Upper lobe of right lung (tissue), 1 donor: ENCODE measurements around the gene FXYD2. TPM values are rescaled to one million over a fixed set of nuclear protein-coding genes. Genes with fewer than 3 reads are reported as not detected.

Source experiments
- ATAC-seq: fragments of 200-7000 bp; cut with Tn5 transposase; one replicate; pipeline ENCODE4 v1.9.1; 2020; ENCODE audit warnings: mild to moderate bottlenecking, moderate library complexity
- DNase-seq: peaks from one replicate; pipeline ENCODE4 v3.0.0-alpha.2; 2020
- H3K27ac ChIP-seq: fragments of 200-600 bp; one replicate; pipeline ENCODE4 v1.8.0; 2022
- H3K27me3 ChIP-seq: fragments of 200-600 bp; one replicate; pipeline ENCODE4 v1.8.0; 2022; ENCODE audit warnings: mild to moderate bottlenecking
- H3K36me3 ChIP-seq: fragments of 200-600 bp; one replicate; pipeline ENCODE4 v1.8.0; 2022
- H3K4me1 ChIP-seq: fragments of 200-600 bp; one replicate; pipeline ENCODE4 v1.8.0; 2022
- H3K4me3 ChIP-seq: fragments of 200-600 bp; one replicate; pipeline ENCODE4 v1.8.0; 2022; ENCODE audit warnings: mild to moderate bottlenecking
- H3K9me3 ChIP-seq: fragments of 200-600 bp; one replicate; pipeline ENCODE4 v1.8.0; 2022
- CTCF ChIP-seq: fragments of 200-600 bp; IDR thresholded peaks from one replicate; pipeline ENCODE4 v1.8.0; 2022; ENCODE audit warnings: antibody characterized with exemption
- intact Hi-C: fragments of 100-400 bp; cut with DNase I; formaldehyde crosslinking; loops from one replicate; pipeline ENCODE4 v1.11.0; 2022
- total RNA-seq: library from RNA; stranded (reverse); fragmentation: NEBNext Ultra II Directional; extraction: Animal tissue kit (Norgen Biotek cat#: 25700); gene quantifications from one replicate; pipeline ENCODE4 v1.2.1, GENCODE V29; 2021
- donor health status: DM: no; HTN: yes; CAD: no; lungs with severe emphysema.

Gene FXYD2
- total RNA-seq, 1 donor from 2014 or later: 3.6 TPM

- H3K4me1 ChIP-seq: peaks cover 36% of the 10 kb centered on the region
- H3K36me3 ChIP-seq: no peaks in the 10 kb centered on the region
- H3K4me3 ChIP-seq: no peak overlapping the region
- ATAC-seq: peak; percentile 40
- DNase-seq: peak; percentile 69
- H3K9me3 ChIP-seq: no peaks in the 10 kb centered on the region
- intact Hi-C loops: loop anchor here (10.0 kb wide), 1 partner anchor 226 kb away; no protein-coding TSS in a partner anchor
- H3K27ac ChIP-seq: peak overlapping the region; percentile 58
- H3K27me3 ChIP-seq: no peaks in the 10 kb centered on the region
- TF ChIP-seq CTCF: no peak
These were observed 4.2 kb upstream of the FXYD2 start for GRCh38 chr11:117828611-117829368.

- Histone ChIP-seq H3K27ac (no peak overlapping the region), H3K9me3 (no peaks in the 10 kb centered on the region), H3K36me3 (no peaks in the 10 kb centered on the region), H3K4me3 (no peak overlapping the region), H3K27me3 (no peaks in the 10 kb centered on the region), H3K4me1 (peaks cover 45% of the 10 kb centered on the region)
- intact Hi-C loops: loop anchor here (10.0 kb wide), 1 partner anchor 227 kb away; no protein-coding TSS in a partner anchor
- peak; percentile 49 for DNase-seq
- ATAC-seq: no peak
- no peak for TF ChIP-seq CTCF
These were observed 3.3 kb upstream of the FXYD2 start for GRCh38 chr11:117827521-117828511.

GRCh38 chr11:117826832-117827231 is 2.3 kb upstream of the FXYD2 start:
- TF ChIP-seq CTCF: no peak
- Histone ChIP-seq H3K4me3 (no peak overlapping the region), H3K4me1 (peaks cover 52% of the 10 kb centered on the region), H3K27ac (no peak overlapping the region), H3K9me3 (no peaks in the 10 kb centered on the region), H3K27me3 (no peaks in the 10 kb centered on the region), H3K36me3 (no peaks in the 10 kb centered on the region)
- intact Hi-C loops: loop anchor here (10.0 kb wide), 1 partner anchor 228 kb away; no protein-coding TSS in a partner anchor
- DNase-seq: peak; percentile 3
- ATAC-seq: no peak

GRCh38 chr11:117826190-117826570 is 1.6 kb upstream of the FXYD2 start:
- Histone ChIP-seq H3K4me1 (peaks cover 52% of the 10 kb centered on the region), H3K36me3 (no peaks in the 10 kb centered on the region), H3K9me3 (no peaks in the 10 kb centered on the region), H3K4me3 (no peak overlapping the region), H3K27ac (no peak overlapping the region), H3K27me3 (no peaks in the 10 kb centered on the region)
- intact Hi-C loops: loop anchor here (10.0 kb wide), 1 partner anchor 229 kb away; no protein-coding TSS in a partner anchor
- ATAC-seq: no peak
- DNase-seq: peak; percentile 28
- TF ChIP-seq CTCF: no peak

GRCh38 chr11:117825538-117826189 is 1.1 kb upstream of the FXYD2 start:
- Histone ChIP-seq H3K4me3 (no peak overlapping the region), H3K27me3 (no peaks in the 10 kb centered on the region), H3K4me1 (peaks cover 52% of the 10 kb centered on the region), H3K27ac (peak overlapping the region; percentile 82), H3K36me3 (no peaks in the 10 kb centered on the region), H3K9me3 (no peaks in the 10 kb centered on the region)
- DNase-seq (peak; percentile 36), ATAC-seq (no peak)
- intact Hi-C loops: loop anchor here (10.0 kb wide), 1 partner anchor 229 kb away; no protein-coding TSS in a partner anchor
- no peak for TF ChIP-seq CTCF
